Umbilical cord (tissue), 2 donors: Measurements from ENCODE around the gene ITM2A. TPM values are rescaled to one million over a fixed set of nuclear protein-coding genes. Genes with fewer than 3 reads are reported as not detected.

ENCODE experiments used
- DNase-seq: peaks from one replicate; pipeline ENCODE4 v3.0.0-alpha.2; 2015; ENCODE audit warnings: low spot score
- total RNA-seq: library from RNA; depleted of rRNA; stranded (reverse); fragments of >200 nt; gene quantifications from one replicate; pipeline ENCODE4 v1.2.3, GENCODE V29; 2014; ENCODE audit warnings: low replicate concordance; ENCODE audit not compliant: insufficient read depth

The ITM2A gene
- 7.7 TPM for total RNA-seq

GRCh38 chrX:79366873-79367749 lies at the start of gene ITM2A:
ITM2A (minus strand) TSS chrX:79367334; CDS start chrX:79367215, 119 bp downstream.
- peak; percentile 38 for DNase-seq

- DNase-seq = no peak
These were observed 47.9 kb upstream of the ITM2A start for GRCh38 chrX:79415056-79415455.

- DNase-seq = no peak
These were observed 46.8 kb upstream of the ITM2A start for GRCh38 chrX:79413963-79414362.

- DNase-seq = peak; percentile 0
These were observed 45.8 kb upstream of the ITM2A start for GRCh38 chrX:79412972-79413371.

- DNase-seq = no peak
These were observed 45.0 kb upstream of the ITM2A start for GRCh38 chrX:79412166-79412565.

GRCh38 chrX:79409657-79410056 lies 42.5 kb upstream of the ITM2A start:
- DNase-seq = no peak

- DNase-seq = no peak
These were observed 41.6 kb upstream of the ITM2A start for GRCh38 chrX:79408623-79409322.

- no peak for DNase-seq
These were observed 33.5 kb upstream of the ITM2A start for GRCh38 chrX:79400623-79401022.

GRCh38 chrX:79375340-79375739 lies 8.2 kb upstream of the ITM2A start:
- DNase-seq = no peak

- no peak for DNase-seq
These were observed 4.5 kb upstream of the ITM2A start for GRCh38 chrX:79371640-79372039.

GRCh38 chrX:79371101-79371500 lies 4.0 kb upstream of the ITM2A start:
- peak; percentile 0 for DNase-seq

- no peak for DNase-seq
These were observed 2.7 kb upstream of the ITM2A start for GRCh38 chrX:79369871-79370270.

- DNase-seq = no peak
These were observed 1.3 kb upstream of the ITM2A start for GRCh38 chrX:79368441-79368840.

GRCh38 chrX:79367907-79368306 lies 773 bp upstream of the ITM2A start:
- DNase-seq = peak; percentile 0

- no peak for DNase-seq
These were observed 620 bp downstream of the ITM2A start for GRCh38 chrX:79366556-79366872.

GRCh38 chrX:79365591-79365990 lies 1.5 kb downstream of the ITM2A start:
- DNase-seq = no peak

- DNase-seq = no peak
These were observed 2.8 kb downstream of the ITM2A start for GRCh38 chrX:79364306-79364705.

GRCh38 chrX:79361192-79361870 lies 5.8 kb downstream of the ITM2A start:
- DNase-seq = no peak

- no peak for DNase-seq
These were observed 30.0 kb downstream of the ITM2A start for GRCh38 chrX:79336869-79337815.

- DNase-seq = no peak
These were observed 37.1 kb downstream of the ITM2A start for GRCh38 chrX:79330022-79330421.

GRCh38 chrX:79325263-79325958 lies 41.7 kb downstream of the ITM2A start:
- DNase-seq = no peak
